ENCODE results near the gene CHAF1A.

Gene CHAF1A

GRCh38 chr19:4402171-4403004, at the start of gene CHAF1A:
TSS of gene CHAF1A (plus strand) at chr19:4402640. CDS start at chr19:4402763, 123 bp downstream.
- DNase-seq (ENCODE audit: low read depth, low spot score) = peak; percentile 100
- H3K27ac ChIP-seq = peak within 1 kb of the TSS; percentile 78

GRCh38 chr19:4352701-4353121, 49.7 kb upstream of the CHAF1A start:
- no peak for DNase-seq (ENCODE audit: low read depth, low spot score)
- no peak overlapping the region for H3K27ac ChIP-seq

GRCh38 chr19:4354282-4354681, 48.2 kb upstream of the CHAF1A start:
- DNase-seq (ENCODE audit: low read depth, low spot score) = no peak
- no peak overlapping the region for H3K27ac ChIP-seq

GRCh38 chr19:4354897-4355296, 47.5 kb upstream of the CHAF1A start:
- no peak for DNase-seq (ENCODE audit: low read depth, low spot score)
- H3K27ac ChIP-seq = no peak overlapping the region

- no peak for DNase-seq (ENCODE audit: low read depth, low spot score)
- H3K27ac ChIP-seq = no peak overlapping the region
Observed at GRCh38 chr19:4357095-4357797, 45.2 kb upstream of the CHAF1A start.

- H3K27ac ChIP-seq = no peak overlapping the region
- DNase-seq (ENCODE audit: low read depth, low spot score) = no peak
Observed at GRCh38 chr19:4357921-4358326, 44.5 kb upstream of the CHAF1A start.

- no peak overlapping the region for H3K27ac ChIP-seq
- DNase-seq (ENCODE audit: low read depth, low spot score) = no peak
Observed at GRCh38 chr19:4358709-4359626, 43.5 kb upstream of the CHAF1A start.

GRCh38 chr19:4359627-4360000, 42.8 kb upstream of the CHAF1A start:
- DNase-seq (ENCODE audit: low read depth, low spot score) = no peak

GRCh38 chr19:4360081-4360569, 42.3 kb upstream of the CHAF1A start:
- no peak for DNase-seq (ENCODE audit: low read depth, low spot score)
- H3K27ac ChIP-seq = no peak overlapping the region

More at GRCh38 chr19:4359627-4360000, 42.8 kb upstream of the CHAF1A start:
- no peak overlapping the region for H3K27ac ChIP-seq

GRCh38 chr19:4360641-4361151, 41.7 kb upstream of the CHAF1A start:
- no peak overlapping the region for H3K27ac ChIP-seq

GRCh38 chr19:4361152-4362046, 41.0 kb upstream of the CHAF1A start:
- H3K27ac ChIP-seq = no peak overlapping the region
- no peak for DNase-seq (ENCODE audit: low read depth, low spot score)

More at GRCh38 chr19:4360641-4361151, 41.7 kb upstream of the CHAF1A start:
- no peak for DNase-seq (ENCODE audit: low read depth, low spot score)

- no peak for DNase-seq (ENCODE audit: low read depth, low spot score)
- H3K27ac ChIP-seq = no peak overlapping the region
Observed at GRCh38 chr19:4362101-4362828, 40.2 kb upstream of the CHAF1A start.

GRCh38 chr19:4362831-4363545, 39.5 kb upstream of the CHAF1A start:
- DNase-seq (ENCODE audit: low read depth, low spot score) = no peak
- H3K27ac ChIP-seq = no peak overlapping the region

GRCh38 chr19:4363571-4364304, 38.7 kb upstream of the CHAF1A start:
- H3K27ac ChIP-seq = no peak overlapping the region
- no peak for DNase-seq (ENCODE audit: low read depth, low spot score)

GRCh38 chr19:4365341-4365740, 37.1 kb upstream of the CHAF1A start:
- H3K27ac ChIP-seq = no peak overlapping the region
- DNase-seq (ENCODE audit: low read depth, low spot score) = no peak

GRCh38 chr19:4365791-4366665, 36.4 kb upstream of the CHAF1A start:
- no peak for DNase-seq (ENCODE audit: low read depth, low spot score)
- H3K27ac ChIP-seq = no peak overlapping the region
